HepG2 (cell line): ENCODE measurements around the gene NUDT8. TPM values are rescaled to one million over a fixed set of nuclear protein-coding genes. Genes with fewer than 3 reads are reported as not detected.

Experiments used
- CTCF ChIP-seq: sonication (generic); formaldehyde crosslinking; IDR thresholded peaks from 2 replicates; pipeline ENCODE4 v1.5.0; 2020; ENCODE audit warnings: mild to moderate bottlenecking, missing genetic modification reagents, moderate library complexity
- HNF1B ChIP-seq: sonication (generic); formaldehyde crosslinking; IDR thresholded peaks from 2 replicates; pipeline ENCODE4 v1.5.1; 2020; ENCODE audit warnings: mild to moderate bottlenecking, moderate library complexity, missing genetic modification reagents
- JDP2 ChIP-seq: sonication (generic); formaldehyde crosslinking; IDR thresholded peaks from 2 replicates; pipeline ENCODE4 v1.8.1; 2022; ENCODE audit warnings: missing genetic modification reagents, borderline replicate concordance
- KLF11 ChIP-seq: IDR thresholded peaks from 2 replicates; pipeline ENCODE4 v1.6.1; 2016; ENCODE audit warnings: missing compliant biosample characterization
- LCORL ChIP-seq, 2 experiments: fragments of 450-650 bp in 1 of 2; sonication (generic) in 1 of 2; formaldehyde crosslinking in 1 of 2; IDR thresholded peaks; 2 replicates each; pipeline versions ENCODE4 v1.5.0 to v1.6.1; 2017 to 2020; ENCODE audit warnings: antibody characterized with exemption in 1 of 2, missing genetic modification reagents in 1 of 2
- MAX ChIP-seq: IDR thresholded peaks from 2 replicates; pipeline ENCODE4 v1.6.1; 2012; ENCODE audit warnings: inconsistent platforms
- MYPOP ChIP-seq: sonication (generic); formaldehyde crosslinking; IDR thresholded peaks from 2 replicates; pipeline ENCODE4 v1.8.1; 2023; ENCODE audit warnings: mild to moderate bottlenecking, moderate library complexity, missing genetic modification reagents
- MZF1 ChIP-seq: sonication (generic); formaldehyde crosslinking; IDR thresholded peaks from 2 replicates; pipeline ENCODE4 v1.8.1; 2023; ENCODE audit warnings: mild to moderate bottlenecking, missing genetic modification reagents, borderline replicate concordance
- NR2F1 ChIP-seq, 2 experiments: fragments of 450-650 bp in 1 of 2; formaldehyde crosslinking in 1 of 2; IDR thresholded peaks; 2 replicates each; pipeline versions ENCODE4 v1.5.0 to v1.6.1; 2016 to 2020; ENCODE audit warnings: mild to moderate bottlenecking in 1 of 2, missing compliant biosample characterization in 1 of 2, missing genetic modification reagents in 1 of 2, moderate library complexity in 1 of 2
- SNRNP70 ChIP-seq: fragments of 200-400 bp; formaldehyde crosslinking; IDR thresholded peaks from 2 replicates; pipeline ENCODE4 v1.6.1; 2017; ENCODE audit warnings: mild to moderate bottlenecking, low read depth, low read length, moderate library complexity
- SRSF4 ChIP-seq: fragments of 200-400 bp; formaldehyde crosslinking; IDR thresholded peaks from one replicate; pipeline ENCODE4 v1.6.1; 2018; ENCODE audit warnings: mild to moderate bottlenecking, low read depth, low read length, moderate library complexity; ENCODE audit not compliant: poor library complexity, severe bottlenecking
- STAG1 ChIP-seq: sonication (generic); formaldehyde crosslinking; IDR thresholded peaks from 2 replicates; pipeline ENCODE4 v1.4.0; 2020; ENCODE audit warnings: missing genetic modification reagents
- ZBTB26 ChIP-seq: IDR thresholded peaks from 2 replicates; pipeline ENCODE4 v1.6.1; 2016; ENCODE audit warnings: missing compliant biosample characterization, missing genetic modification reagents, borderline replicate concordance
- ZFP37 ChIP-seq: sonication (generic); formaldehyde crosslinking; IDR thresholded peaks from 2 replicates; pipeline ENCODE4 v1.4.0; 2020; ENCODE audit warnings: missing genetic modification reagents, borderline replicate concordance
- ZNF704 ChIP-seq: sonication (generic); formaldehyde crosslinking; IDR thresholded peaks from 2 replicates; pipeline ENCODE4 v1.8.1; 2023; ENCODE audit warnings: mild to moderate bottlenecking, inconsistent platforms, moderate library complexity, missing genetic modification reagents, borderline replicate concordance
- polyA plus RNA-seq, 8 experiments: library from polyadenylated mRNA; depleted of rRNA in 3 of 8; stranded (reverse) in 7 of 8; unstranded in 1 of 8; fragments of >200 nt; fragmentation: Illumina TruSeq in 4 of 8; extraction: Trizol in 4 of 8; gene quantifications; 2 replicates each; pipeline versions ENCODE4 v1.2.1 to v1.2.3, GENCODE V29; 2011 to 2016; ENCODE audit warnings: low read depth in 4 of 8, missing spikeins in 1 of 8, mixed read lengths in 1 of 8; ENCODE audit not compliant: insufficient read depth in 1 of 8
- total RNA-seq, 5 experiments: library from RNA; depleted of rRNA; stranded (reverse); fragments of >200 nt; fragmentation: Illumina TruSeq; extraction: Trizol; gene quantifications; 2 replicates each; pipeline ENCODE4 v1.2.3, GENCODE V29; 2016; ENCODE audit warnings: low read depth in 1 of 5

NUDT8 gene
- total and polyA plus RNA-seq, 2 of the 13 experiments (the other 11 are each of a cell fraction or from before 2014, with no cell fraction given) = 6.7 to 25.8 TPM

- no peak for TF ChIP-seq ZNF704
- TF ChIP-seq KLF11 (CRISPR knock-in tag) = no peak
- TF ChIP-seq ZFP37 (CRISPR knock-in tag) = no peak
- TF ChIP-seq LCORL (IDR thresholded peaks at IDR 0.05) = no peak
- 0 out of 2 replicates have a peak, but pooled peaks have one; percentile 32 for TF ChIP-seq LCORL (CRISPR knock-in tag; IDR thresholded peaks at IDR 0.05)
- peak; percentile 72 for TF ChIP-seq STAG1 (CRISPR knock-in tag)
- no peak for TF ChIP-seq MZF1 (CRISPR knock-in tag)
- no peak for TF ChIP-seq HNF1B (CRISPR knock-in tag)
- peak; percentile 20; the same call in 1 of the 2 replicates for TF ChIP-seq MAX
- no peak for TF ChIP-seq MYPOP (CRISPR knock-in tag)
- no peak for TF ChIP-seq JDP2 (CRISPR knock-in tag)
- no peak for TF ChIP-seq SRSF4
- TF ChIP-seq ZBTB26 (CRISPR knock-in tag) = no peak
- TF ChIP-seq SNRNP70 = no peak
- peak; percentile 80 for TF ChIP-seq CTCF (CRISPR knock-in tag)
- TF ChIP-seq NR2F1 (CRISPR knock-in tag; IDR thresholded peaks at IDR 0.05) = no peak
These were observed 14.3 kb upstream of the NUDT8 start (continued) for GRCh38 chr11:67644042-67644441.
